H1 (cell line): Measurements from ENCODE around the gene SMARCC2. TPM values are rescaled to one million over a fixed set of nuclear protein-coding genes. Genes with fewer than 3 reads are reported as not detected.

Experiments
- CTCF ChIA-PET: fragments of 300-600 bp; sonication (Branson Sonifier 250); formaldehyde crosslinking; loops from one replicate; lab custom pipeline; 2021; ENCODE audit not compliant: partially characterized antibody; lab: Charles Lee
- POLR2A ChIA-PET: fragments of 300-600 bp; sonication (Branson Sonifier 250); formaldehyde crosslinking; loops from one replicate; lab custom pipeline; 2021; ENCODE audit warnings: inconsistent platforms; ENCODE audit not compliant: partially characterized antibody; lab: Charles Lee
- DNase-seq, 2 experiments: peaks; one replicate each; pipeline versions ENCODE4 v3.0.0 to v3.0.0-alpha.2; 2010 to 2022; ENCODE audit warnings: low spot score in 2 of 2, low read depth in 1 of 2, mixed read lengths in 1 of 2
- FAIRE-seq: peaks from 2 replicates; lab custom pipeline; 2011; peaks lifted over from hg19 to GRCh38; lab: Jason Lieb, UNC
- H2AFZ ChIP-seq: 2 replicates; pipeline ENCODE4 v1.8.1; 2012; ENCODE audit warnings: low read length, inconsistent platforms
- H2AK5ac ChIP-seq: 2 replicates; pipeline ENCODE4 v1.6.1; 2013; ENCODE audit warnings: low read depth, low read length
- H2BK120ac ChIP-seq: replicated peaks from 2 replicates; pipeline ENCODE3; 2013; ENCODE audit warnings: low read depth, low read length, inconsistent platforms
- H2BK12ac ChIP-seq: 2 replicates; pipeline ENCODE4 v1.6.1; 2013; ENCODE audit warnings: low read depth, low read length
- H2BK15ac ChIP-seq: 2 replicates; pipeline ENCODE4 v1.6.1; 2013; ENCODE audit warnings: low read length
- H2BK20ac ChIP-seq: 2 replicates; pipeline ENCODE4 v1.6.1; 2013; ENCODE audit warnings: low read length
- H2BK5ac ChIP-seq: 2 replicates; pipeline ENCODE4 v1.6.1; 2013; ENCODE audit warnings: low read depth, low read length
- H3K14ac ChIP-seq: 2 replicates; pipeline ENCODE4 v1.6.1; 2013; ENCODE audit warnings: inconsistent platforms; ENCODE audit not compliant: insufficient read length
- H3K18ac ChIP-seq: 2 replicates; pipeline ENCODE4 v1.6.1; 2013; ENCODE audit warnings: low read length; ENCODE audit errors: extremely low read depth
- H3K23ac ChIP-seq: 2 replicates; pipeline ENCODE4 v1.6.1; 2013; ENCODE audit warnings: inconsistent platforms; ENCODE audit not compliant: insufficient read length
- H3K23me2 ChIP-seq: 2 replicates; pipeline ENCODE4 v1.6.1; 2013; ENCODE audit warnings: low read depth, low read length
- H3K27ac ChIP-seq: 2 replicates; pipeline ENCODE4 v1.6.1; 2011; ENCODE audit warnings: low read depth, low read length, inconsistent platforms
- H3K27me3 ChIP-seq, 4 experiments: replicated peaks in 1 of 4; 1 replicate in 1 of 4; 2 replicates in 3 of 4; pipeline versions ENCODE4 v1.6.1 to v1.8.1; 2011 to 2013; ENCODE audit warnings: low read length in 3 of 4, mild to moderate bottlenecking in 3 of 4, inconsistent platforms in 2 of 4, mixed read lengths in 2 of 4, moderate library complexity in 1 of 4; ENCODE audit not compliant: control insufficient read depth in 3 of 4, insufficient read depth in 3 of 4; ENCODE audit errors: extremely low read depth in 1 of 4
- H3K36me3 ChIP-seq, 4 experiments: 2 replicates each; pipeline versions ENCODE4 v1.6.1 to v1.8.1; 2011 to 2013; ENCODE audit warnings: mild to moderate bottlenecking in 4 of 4, low read length in 3 of 4, moderate library complexity in 2 of 4, control low read depth in 1 of 4, inconsistent platforms in 1 of 4; ENCODE audit not compliant: insufficient read depth in 4 of 4, control insufficient read depth in 2 of 4
- H3K4ac ChIP-seq: replicated peaks from 2 replicates; pipeline ENCODE3; 2013; ENCODE audit warnings: low read length, low read depth, mixed read lengths, inconsistent platforms; ENCODE audit not compliant: insufficient read length
- H3K4me1 ChIP-seq, 4 experiments: replicated peaks in 1 of 4; 1 replicate in 1 of 4; 2 replicates in 3 of 4; pipeline versions ENCODE4 v1.6.1 to v1.8.1; 2011 to 2013; ENCODE audit warnings: low read length in 3 of 4, inconsistent platforms in 2 of 4, mixed read lengths in 1 of 4; ENCODE audit not compliant: insufficient read depth in 4 of 4, control insufficient read depth in 3 of 4
- H3K4me2 ChIP-seq, 2 experiments: 2 replicates each; pipeline versions ENCODE4 v1.6.1 to v1.8.1; 2011 to 2013; ENCODE audit warnings: low read depth in 2 of 2, low read length in 2 of 2, control low read depth in 1 of 2, inconsistent platforms in 1 of 2, mild to moderate bottlenecking in 1 of 2; ENCODE audit not compliant: insufficient read depth in 1 of 2
- H3K4me3 ChIP-seq, 4 experiments: fragments of 200-600, 300-600 bp in 1 of 4; sonication (generic), shearing (Covaris generic), sonication (Bioruptor Twin) in 1 of 4; 2 replicates each; pipeline versions ENCODE4 v1.5.1 to v1.8.1; 2011 to 2016; ENCODE audit warnings: low read length in 4 of 4, low read depth in 3 of 4, control low read depth in 2 of 4, inconsistent platforms in 2 of 4, mild to moderate bottlenecking in 2 of 4, mixed read lengths in 1 of 4, moderate library complexity in 1 of 4; ENCODE audit not compliant: insufficient read depth in 2 of 4; ENCODE audit errors: extremely low read depth in 1 of 4
- H3K56ac ChIP-seq: replicated peaks from 2 replicates; pipeline ENCODE3; 2013; ENCODE audit warnings: low read depth, mild to moderate bottlenecking, mixed read lengths, low read length, inconsistent platforms; ENCODE audit not compliant: insufficient read length
- H3K79me1 ChIP-seq: 2 replicates; pipeline ENCODE4 v1.6.1; 2013; ENCODE audit warnings: low read depth, low read length, control low read depth
- H3K79me2 ChIP-seq, 2 experiments: 2 replicates each; pipeline versions ENCODE4 v1.6.1 to v1.8.1; 2012 to 2013; ENCODE audit warnings: low read length in 2 of 2, mild to moderate bottlenecking in 2 of 2, inconsistent platforms in 1 of 2; ENCODE audit not compliant: insufficient read depth in 2 of 2, control insufficient read depth in 1 of 2
- H3K9ac ChIP-seq, 4 experiments: replicated peaks in 1 of 4; 1 replicate in 1 of 4; 2 replicates in 3 of 4; pipeline versions ENCODE4 v1.6.1 to v1.8.1; 2011 to 2013; ENCODE audit warnings: low read depth in 3 of 4, low read length in 3 of 4, control low read depth in 2 of 4, mild to moderate bottlenecking in 2 of 4, moderate library complexity in 2 of 4, inconsistent platforms in 1 of 4; ENCODE audit errors: extremely low read depth in 1 of 4
- H3K9me3 ChIP-seq, 2 experiments: 2 replicates each; pipeline versions ENCODE4 v1.6.1 to v1.8.1; 2012 to 2013; ENCODE audit warnings: mild to moderate bottlenecking in 2 of 2, moderate library complexity in 2 of 2, control low read depth in 1 of 2, inconsistent platforms in 1 of 2, low read depth in 1 of 2, low read length in 1 of 2, mixed read lengths in 1 of 2; ENCODE audit not compliant: insufficient read depth in 2 of 2
- H4K20me1 ChIP-seq, 2 experiments: replicated peaks in 1 of 2; 2 replicates each; pipeline versions ENCODE3 to v1.8.1; 2011 to 2013; ENCODE audit warnings: inconsistent platforms in 2 of 2, low read length in 2 of 2, mild to moderate bottlenecking in 1 of 2; ENCODE audit not compliant: insufficient read depth in 2 of 2, control insufficient read depth in 1 of 2
- H4K5ac ChIP-seq: 2 replicates; pipeline ENCODE4 v1.6.1; 2013; ENCODE audit warnings: low read length, low read depth, mixed read lengths, inconsistent platforms; ENCODE audit not compliant: insufficient read length
- H4K8ac ChIP-seq: 2 replicates; pipeline ENCODE4 v1.8.0; 2013; ENCODE audit warnings: mild to moderate bottlenecking, moderate library complexity, low read length, inconsistent platforms; ENCODE audit not compliant: insufficient read depth; ENCODE audit errors: extremely low read depth
- H4K91ac ChIP-seq: replicated peaks from 2 replicates; pipeline ENCODE3; 2013; ENCODE audit warnings: low read length, mixed read lengths, inconsistent platforms; ENCODE audit not compliant: insufficient read length
- BRCA1 ChIP-seq: IDR thresholded peaks from 2 replicates; pipeline ENCODE4 v1.6.1; 2012; ENCODE audit warnings: low read depth, low read length, improper control_type of control experiment
- CBX5 ChIP-seq: fragments of 300-800, 300-1000 bp; sonication (generic); IDR thresholded peaks from 2 replicates; pipeline ENCODE4 v1.7.1; 2016; ENCODE audit warnings: antibody characterized with exemption, low read length, low read depth
- CBX8 ChIP-seq: fragments of 300-800, 300-1000 bp; sonication (generic); IDR thresholded peaks from 2 replicates; pipeline ENCODE4 v1.7.1; 2016; ENCODE audit warnings: low read depth, low read length, borderline replicate concordance
- EP300 ChIP-seq, 2 experiments: IDR thresholded peaks; 1 replicate in 1 of 2; 2 replicates in 1 of 2; pipeline ENCODE4 v1.6.1; 2011 to 2012; ENCODE audit warnings: low read depth in 2 of 2, low read length in 2 of 2, mild to moderate bottlenecking in 2 of 2, borderline replicate concordance in 1 of 2, inconsistent platforms in 1 of 2, moderate library complexity in 1 of 2
- HDAC2 ChIP-seq, 2 experiments: fragments of 300-600 bp in 1 of 2; sonication (generic) in 1 of 2; IDR thresholded peaks; 2 replicates each; pipeline ENCODE4 v1.6.1; 2011 to 2012; ENCODE audit warnings: low read depth in 2 of 2, low read length in 2 of 2, mild to moderate bottlenecking in 2 of 2, moderate library complexity in 2 of 2, borderline replicate concordance in 1 of 2, inconsistent platforms in 1 of 2
- MAFK ChIP-seq: IDR thresholded peaks from 2 replicates; pipeline ENCODE4 v1.6.1; 2012; ENCODE audit warnings: low read depth, mild to moderate bottlenecking, improper control_type of control experiment, low read length
- NRF1 ChIP-seq: IDR thresholded peaks from 2 replicates; pipeline ENCODE4 v1.6.1; 2011; ENCODE audit warnings: mild to moderate bottlenecking, low read depth, low read length, improper control_type of control experiment
- RNF2 ChIP-seq: fragments of 200-900, 300-1000 bp; sonication (generic); IDR thresholded peaks from 2 replicates; pipeline ENCODE4 v1.7.1; 2016; ENCODE audit warnings: borderline replicate concordance, low read depth, mild to moderate bottlenecking, antibody characterized with exemption, low read length; ENCODE audit not compliant: poor library complexity, severe bottlenecking; ENCODE audit errors: missing control alignments
- SP1 ChIP-seq: IDR thresholded peaks from 2 replicates; pipeline ENCODE4 v1.6.1; 2011; ENCODE audit warnings: low read depth, low read length
- TCF12 ChIP-seq: IDR thresholded peaks from 2 replicates; pipeline ENCODE4 v1.6.1; 2011; ENCODE audit warnings: low read depth, mild to moderate bottlenecking, low read length
- WGBS, 2 experiments: shearing (Covaris generic) in 1 of 2; methylation state at CpG; one replicate each; pipeline versions ENCODE4 v1.1.6 to v1.1.7; 2013 to 2015; ENCODE audit warnings: low lambda C conversion rate in 2 of 2, mixed read lengths in 2 of 2, inconsistent platforms in 1 of 2, low coverage in 1 of 2, missing lambda C conversion rate in 1 of 2; ENCODE audit not compliant: insufficient replicate concordance in 2 of 2, insufficient coverage in 1 of 2, insufficient read length in 1 of 2; ENCODE audit errors: extremely low coverage in 1 of 2, missing lambda C conversion rate in 1 of 2; 5-methylcytosine and 5-hydroxymethylcytosine counted together
- polyA plus RNA-seq, 7 experiments: library from polyadenylated mRNA; depleted of rRNA in 3 of 7; stranded (reverse) in 5 of 7; unstranded in 2 of 7; fragments of >200 nt in 5 of 7; fragments of 200-250 nt in 2 of 7; gene quantifications; 1 replicate in 5 of 7; 2 replicates in 1 of 7; 4 replicates in 1 of 7; pipeline versions ENCODE4 v1.2.1 to v1.2.3, GENCODE V29; 2011 to 2013; ENCODE audit warnings: missing spikeins in 2 of 7, mixed read lengths in 2 of 7
- total RNA-seq: library from RNA; stranded (reverse); fragmentation: NEBNext Ultra II Directional; extraction: Animal tissue kit (Norgen Biotek cat#: 25700); gene quantifications from 2 replicates; pipeline ENCODE4 v1.2.1, GENCODE V29; 2021

The SMARCC2 gene
- total and polyA plus RNA-seq, 2 of the 8 experiments (the other 6 are each of a cell fraction or from before 2014, with no cell fraction given) = 33.9 to 78.5 TPM

DNA sequence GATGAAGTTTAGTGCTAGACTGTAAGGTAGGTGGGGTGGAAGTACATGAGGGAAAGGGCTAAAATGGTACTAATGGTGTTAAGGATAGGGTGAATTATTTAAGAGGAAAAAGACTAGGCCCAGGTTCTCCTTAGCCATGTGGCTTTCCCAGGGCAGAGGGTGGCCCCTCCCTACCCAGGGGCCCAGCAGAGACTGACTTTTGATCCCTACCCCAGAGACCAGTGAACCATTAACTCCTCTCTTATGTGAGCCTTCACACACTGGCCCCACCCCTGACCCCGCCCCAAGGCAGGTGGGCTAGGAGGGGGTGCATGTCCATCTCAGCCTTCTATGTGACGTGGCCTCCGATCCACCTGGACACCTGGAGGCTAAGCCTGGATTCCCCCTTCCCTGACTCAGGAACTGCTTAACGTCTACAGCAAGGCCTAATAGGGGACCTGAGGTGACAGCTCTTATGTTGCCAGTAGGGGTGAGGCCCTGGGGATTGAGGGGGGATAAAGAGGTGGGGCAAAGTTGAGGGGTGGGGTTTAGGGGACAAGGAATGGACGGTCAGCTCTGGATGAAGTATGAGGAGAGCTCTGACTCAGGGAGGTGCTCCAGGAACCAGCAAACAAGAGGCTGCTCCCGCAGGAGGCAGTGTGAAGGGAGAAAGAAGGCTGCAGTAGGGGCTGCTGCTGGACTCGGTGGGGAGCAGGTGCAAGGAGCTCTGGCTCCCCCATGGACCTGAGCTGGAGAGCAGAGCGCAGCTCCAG, 41.3 kb upstream of the SMARCC2 start:
- ChIA-PET POLR2A (interaction anchor here (0.6 to 8.6 kb wide), 14 partner anchors 9 to 182 kb away, joined by 3 to 65 read pairs (median 4); partner anchors contain the start of genes ANKRD52, CS, MYL6 and RNF41), CTCF (interaction anchor here (0.9 to 10.5 kb wide), 12 partner anchors 8 to 230 kb away, joined by 3 to 72 read pairs (median 4); partner anchors contain the start of genes ANKRD52, COQ10A, RNF41 and SMARCC2)
- no peak overlapping the region for H3K18ac ChIP-seq
- peaks cover 0 to 4% (median 1%) of the 10 kb centered on the region in 4 experiments; a peak in 1 of 8 replicates for H3K36me3 ChIP-seq
- no peaks in the 10 kb centered on the region for H3K23me2 ChIP-seq
- no peak overlapping the region for H3K14ac ChIP-seq
- no peak overlapping the region for H3K23ac ChIP-seq
- peaks cover 0 to 6% (median 0%) of the 10 kb centered on the region in 4 experiments; a peak in 3 of 7 replicates for H3K4me1 ChIP-seq
- peaks cover 2% of the 10 kb centered on the region; the same call in 1 of the 2 replicates for H3K79me1 ChIP-seq
- no peak overlapping the region for H4K91ac ChIP-seq
- no peaks in the 10 kb centered on the region for H4K20me1 ChIP-seq
- H3K56ac ChIP-seq = no peak overlapping the region
- H3K4me3 ChIP-seq = no peak overlapping the region
- no peak overlapping the region for H2BK5ac ChIP-seq
- no peak overlapping the region for H3K9ac ChIP-seq
- no peak for DNase-seq
- H3K79me2 ChIP-seq = no peaks in the 10 kb centered on the region
- no peaks in the 10 kb centered on the region for H3K9me3 ChIP-seq
- H2AFZ ChIP-seq = no peak overlapping the region
- no peak overlapping the region for H3K4ac ChIP-seq
- no peak overlapping the region for H2BK120ac ChIP-seq
- H3K27ac ChIP-seq = no peak overlapping the region
- no peak overlapping the region for H2BK20ac ChIP-seq
- FAIRE-seq = no peak
- no peaks in the 10 kb centered on the region for H3K27me3 ChIP-seq
- 0 out of 2 replicates have a peak overlapping the region, but pooled peaks have one; percentile 24 for H2AK5ac ChIP-seq
- H4K8ac ChIP-seq = peak overlapping the region; percentile 76; the same call in 1 of the 2 replicates
- no peak overlapping the region for H2BK12ac ChIP-seq
- 79% methylated on average over 8 of the region's 8 CpGs; no CpG with 5 or more reads in 1 of the 2 experiments for WGBS, 2 experiments
- no peak overlapping the region for H2BK15ac ChIP-seq
- no peak overlapping the region for H3K4me2 ChIP-seq
- no peak overlapping the region for H4K5ac ChIP-seq
- TF ChIP-seq BRCA1 (no peak), RNF2 (no peak), MAFK (no peak), NRF1 (no peak), HDAC2 (IDR thresholded peaks at IDR 0.05; ENCODE audit: borderline replicate concordance in 1 of 2, low read depth in 2 of 2, low read length in 2 of 2) (no peak), CBX8 (no peak), CBX5 (no peak), TCF12 (no peak), EP300 (IDR thresholded peaks at IDR 0.05; ENCODE audit: borderline replicate concordance in 1 of 2, low read depth in 2 of 2, low read length in 2 of 2) (no peak), SP1 (no peak)
